ENCODE results near the gene PRX.
"Not testable (repeated sequence)": the region's sequence is repeated elsewhere in the genome, so short reads cannot be mapped to it uniquely, and the experiment has no call there.

Gene PRX

DNA sequence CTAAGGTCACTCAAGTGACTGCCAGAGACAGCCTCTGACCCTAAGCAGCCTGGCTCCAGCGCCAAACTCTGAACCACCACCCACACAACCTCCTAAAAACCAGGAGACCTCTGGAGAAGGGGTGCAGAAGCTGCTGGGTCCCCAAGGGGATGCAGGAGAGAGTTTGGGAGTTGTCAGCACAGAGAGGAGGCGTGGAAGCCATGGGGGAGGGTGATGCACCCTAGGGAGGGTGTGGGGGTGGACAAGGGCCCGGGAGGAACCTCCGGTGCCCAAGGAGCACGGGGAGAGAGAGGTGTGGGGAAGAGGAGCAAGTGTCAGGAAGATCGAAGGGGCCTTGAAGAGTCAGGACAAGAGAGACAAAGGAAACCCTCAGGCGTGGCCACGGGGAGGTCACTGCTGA lies 21.1 kb downstream of the PRX start:
- DNase-seq (ENCODE audit: low spot score), result no peak

DNA sequence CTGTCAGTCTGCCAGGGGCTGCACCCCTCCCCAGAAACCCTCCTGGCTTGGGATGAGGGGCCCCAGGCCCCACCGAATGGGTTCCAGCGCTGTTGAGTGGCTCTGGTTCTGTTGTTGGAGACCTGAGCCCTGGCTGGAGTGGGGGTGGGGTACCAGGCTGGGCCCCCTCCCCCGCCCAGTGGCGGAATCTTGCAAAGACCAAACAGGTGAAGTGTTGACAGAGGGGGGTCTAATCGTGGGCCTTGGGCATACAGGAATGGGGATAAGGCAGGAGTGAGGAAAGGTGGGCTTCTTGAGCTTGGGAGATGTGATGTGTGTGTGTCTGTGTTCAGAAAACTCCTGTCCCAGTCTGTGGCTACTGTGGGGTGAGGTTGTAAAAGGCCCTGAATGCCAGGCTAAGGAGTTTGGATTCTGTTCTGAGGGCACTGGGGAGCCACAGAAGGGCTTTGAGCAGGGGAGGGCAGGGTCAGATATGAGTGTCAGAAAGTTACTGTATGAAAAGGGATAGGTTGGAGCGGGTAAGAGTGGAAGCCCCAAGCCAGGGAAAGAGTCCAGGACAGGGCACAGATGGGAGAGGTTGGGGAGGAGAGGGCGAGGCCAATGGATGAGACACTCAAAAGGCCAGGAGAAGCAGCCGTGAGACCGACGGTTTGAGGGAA lies 23.0 kb downstream of the PRX start, which contains the start of gene HIPK4:
HIPK4 (minus strand) TSS at position 98 of the 659 bp plus-strand sequence. CDS start 279 bp downstream, outside the sequence.
- DNase-seq (ENCODE audit: low spot score), result no peak

GRCh38 chr19:40389404-40390083 lies 23.6 kb downstream of the PRX start:
- DNase-seq (ENCODE audit: low spot score), result no peak

DNA sequence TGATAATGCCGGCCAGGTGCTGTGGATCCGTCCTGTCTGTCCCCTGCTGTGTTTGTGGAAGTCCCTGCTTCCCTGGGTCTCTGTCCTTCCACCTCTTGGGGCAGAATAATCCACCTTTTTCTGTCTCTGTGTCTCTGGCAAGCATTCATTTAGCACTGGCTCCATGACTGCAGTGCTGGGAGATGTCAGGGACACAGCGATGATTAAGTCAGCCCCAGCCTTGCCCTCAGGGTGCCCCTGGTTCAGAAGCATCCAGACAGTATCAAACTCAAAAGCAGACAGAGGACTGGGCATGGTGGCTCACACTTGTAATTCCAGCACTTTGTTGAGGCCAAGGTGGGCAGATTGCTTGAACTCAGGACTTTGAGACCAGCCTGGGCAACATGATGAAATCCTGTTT lies 24.7 kb downstream of the PRX start:
- DNase-seq (ENCODE audit: low spot score), result no peak

GRCh38 chr19:40387155-40387554 lies 26.0 kb downstream of the PRX start:
- no peak for DNase-seq (ENCODE audit: low spot score)

- no peak for DNase-seq (ENCODE audit: low spot score)
These were observed 29.4 kb downstream of the PRX start for GRCh38 chr19:40383668-40384248.

DNA sequence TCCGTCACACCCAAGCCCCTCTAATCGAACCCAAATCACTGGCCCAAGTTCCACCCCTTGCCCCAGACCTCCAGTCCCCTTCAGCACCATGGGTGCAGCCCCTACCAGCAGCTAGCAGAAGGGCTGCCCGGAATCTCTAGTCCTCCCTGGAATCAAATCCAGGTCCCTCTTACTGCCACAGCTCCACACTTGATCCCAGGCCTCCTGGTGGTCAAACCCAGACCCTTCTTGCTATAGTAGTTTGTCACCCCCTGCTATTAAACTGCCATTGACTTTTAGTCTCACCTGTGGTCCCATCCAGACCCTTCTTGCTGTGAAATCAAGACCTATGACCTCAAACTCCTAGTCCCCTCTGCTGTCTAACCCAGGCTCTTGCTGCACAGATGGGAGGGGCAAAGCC lies 31.9 kb downstream of the PRX start:
- no peak for DNase-seq (ENCODE audit: low spot score)

GRCh38 chr19:40380199-40381037 lies 32.8 kb downstream of the PRX start:
- no peak for DNase-seq (ENCODE audit: low spot score)

GRCh38 chr19:40379446-40380198 lies 33.6 kb downstream of the PRX start:
- no peak for DNase-seq (ENCODE audit: low spot score)

GRCh38 chr19:40378509-40378908 lies 34.7 kb downstream of the PRX start:
- no peak for DNase-seq (ENCODE audit: low spot score)

GRCh38 chr19:40377876-40378385 lies 35.2 kb downstream of the PRX start:
- DNase-seq (ENCODE audit: low spot score), result no peak

GRCh38 chr19:40376286-40376862 lies 36.8 kb downstream of the PRX start:
- DNase-seq (ENCODE audit: low spot score), result no peak

GRCh38 chr19:40374084-40374483 lies 39.1 kb downstream of the PRX start:
- no peak for DNase-seq (ENCODE audit: low spot score)

DNA sequence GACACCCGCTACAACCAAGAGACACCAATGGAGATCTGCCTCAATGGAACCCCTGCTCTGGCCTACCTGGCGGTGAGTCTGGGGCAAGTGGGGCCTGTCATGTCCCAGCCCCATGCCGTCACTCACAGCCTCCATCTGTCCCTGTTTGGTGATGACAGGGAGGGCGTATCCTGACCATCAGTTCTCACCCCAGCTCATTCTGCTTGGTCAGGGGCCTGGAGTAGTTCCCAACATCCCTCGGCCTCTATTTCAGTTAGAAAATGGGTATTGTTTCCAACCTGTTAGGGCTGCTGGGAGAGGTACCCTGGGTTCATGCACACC lies 41.4 kb downstream of the PRX start:
- DNase-seq (ENCODE audit: low spot score), result no peak

GRCh38 chr19:40370997-40371801 lies 42.0 kb downstream of the PRX start:
- DNase-seq (ENCODE audit: low spot score), result no peak

DNA sequence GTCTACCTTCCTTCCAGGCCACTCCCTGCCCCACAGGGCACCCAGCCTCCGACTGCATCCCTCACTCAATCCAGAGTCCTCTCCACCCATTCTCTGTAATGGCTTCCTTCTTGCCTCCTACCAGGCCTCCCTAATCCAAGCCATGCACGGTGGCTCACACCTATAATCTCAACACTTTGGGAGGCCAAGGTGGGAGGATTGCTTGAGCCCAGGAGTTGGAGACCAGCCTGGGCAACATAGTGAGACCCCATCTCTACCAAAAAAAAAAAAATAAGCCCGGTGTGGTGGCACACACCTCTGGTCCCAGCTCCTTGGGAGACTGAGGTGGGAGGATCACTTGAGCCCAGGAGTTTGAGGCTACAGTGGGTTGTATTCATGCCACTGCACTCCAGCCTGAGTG lies 42.9 kb downstream of the PRX start:
- DNase-seq (ENCODE audit: low spot score), result not testable (repeated sequence)

DNA sequence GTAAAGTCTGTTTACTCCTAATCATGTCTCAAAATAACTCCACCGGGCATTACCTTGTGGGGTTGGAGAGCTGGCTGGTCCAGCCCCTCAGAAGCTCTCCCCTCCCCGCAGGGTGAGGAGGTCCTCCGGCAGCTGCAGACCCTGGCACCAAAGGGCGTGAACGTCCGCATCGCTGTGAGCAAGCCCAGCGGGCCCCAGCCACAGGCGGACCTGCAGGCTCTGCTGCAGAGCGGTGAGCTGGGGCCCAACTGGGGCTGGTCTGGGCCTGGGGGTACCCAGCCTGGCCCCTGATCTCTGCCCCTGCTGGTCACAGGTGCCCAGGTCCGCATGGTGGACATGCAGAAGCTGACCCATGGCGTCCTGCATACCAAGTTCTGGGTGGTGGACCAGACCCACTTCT lies 43.4 kb downstream of the PRX start:
- no peak for DNase-seq (ENCODE audit: low spot score)

GRCh38 chr19:40367577-40368434 lies 45.4 kb downstream of the PRX start:
- DNase-seq (ENCODE audit: low spot score), result no peak

Measured in hematopoietic multipotent progenitor cell treated with erythropoietin and hydrocortisone succinate and interleukin-3 and kit ligand, for 15 days (in vitro differentiated cells).